Measurements from ENCODE around the gene EIF6.

- TF ChIP-seq CTCF (conservative IDR thresholded peaks at IDR 0.05; ENCODE audit: low read length) (no peak), EZH2phosphoT487 (IDR thresholded peaks at IDR 0.05; ENCODE audit: borderline replicate concordance, low read depth, low read length) (no peak)
These were observed 42.1 kb upstream of the EIF6 start for GRCh38 chr20:35326740-35327073.
